ENCODE measurements around the gene TBC1D16. TPM values are rescaled to one million over a fixed set of nuclear protein-coding genes. Genes with fewer than 3 reads are reported as not detected.

TBC1D16 gene
- total RNA-seq, 1 donor from 2014 or later: 19.3 TPM

- Histone ChIP-seq H3K36me3 (ENCODE audit: control insufficient read depth in 3 of 3, insufficient read depth in 3 of 3, low read length in 3 of 3) (no peaks in the 10 kb centered on the region), H3K4me3 (ENCODE audit: low read length in 3 of 3) (no peak overlapping the region), H3K9ac (ENCODE audit: low read depth in 1 of 3, low read length in 3 of 3) (no peak overlapping the region), H3K4me1 (ENCODE audit: control insufficient read depth in 3 of 3, insufficient read depth in 3 of 3, low read length in 3 of 3) (peaks cover 9 to 34% (median 18%) of the 10 kb centered on the region in 3 donors), H3K27ac (ENCODE audit: low read depth, low read length) (no peak overlapping the region), H3K9me3 (ENCODE audit: control insufficient read depth in 3 of 3, low read length in 3 of 3) (no peaks in the 10 kb centered on the region), H3K27me3 (ENCODE audit: control insufficient read depth in 3 of 3, insufficient read depth in 3 of 3, low read length in 3 of 3) (peaks cover 38 to 67% (median 48%) of the 10 kb centered on the region in 3 donors)
Measured at GRCh38 chr17:79923974-79924638, 111.6 kb downstream of the TBC1D16 start.

GRCh38 chr17:79922798-79923197 lies 112.9 kb downstream of the TBC1D16 start:
- Histone ChIP-seq H3K9me3 (ENCODE audit: control insufficient read depth in 3 of 3, low read length in 3 of 3) (no peaks in the 10 kb centered on the region), H3K27ac (ENCODE audit: low read depth, low read length) (no peak overlapping the region), H3K36me3 (ENCODE audit: control insufficient read depth in 3 of 3, insufficient read depth in 3 of 3, low read length in 3 of 3) (no peaks in the 10 kb centered on the region), H3K4me3 (ENCODE audit: low read length in 3 of 3) (no peak overlapping the region), H3K27me3 (ENCODE audit: control insufficient read depth in 3 of 3, insufficient read depth in 3 of 3, low read length in 3 of 3) (peaks cover 32 to 61% (median 40%) of the 10 kb centered on the region in 3 donors), H3K9ac (ENCODE audit: low read depth in 1 of 3, low read length in 3 of 3) (no peak overlapping the region), H3K4me1 (ENCODE audit: control insufficient read depth in 3 of 3, insufficient read depth in 3 of 3, low read length in 3 of 3) (peaks cover 15 to 46% (median 26%) of the 10 kb centered on the region in 3 donors)

- peaks cover 33 to 63% (median 40%) of the 10 kb centered on the region in 3 donors for H3K27me3 ChIP-seq (ENCODE audit: control insufficient read depth in 3 of 3, insufficient read depth in 3 of 3, low read length in 3 of 3)
- no peaks in the 10 kb centered on the region for H3K36me3 ChIP-seq (ENCODE audit: control insufficient read depth in 3 of 3, insufficient read depth in 3 of 3, low read length in 3 of 3)
- H3K27ac ChIP-seq (ENCODE audit: low read depth, low read length): no peak overlapping the region
- H3K4me3 ChIP-seq (ENCODE audit: low read length in 3 of 3): no peak overlapping the region
- H3K9ac ChIP-seq (ENCODE audit: low read depth in 1 of 3, low read length in 3 of 3): no peak overlapping the region
- H3K4me1 ChIP-seq (ENCODE audit: control insufficient read depth in 3 of 3, insufficient read depth in 3 of 3, low read length in 3 of 3): peaks cover 15 to 46% (median 26%) of the 10 kb centered on the region in 3 donors
- no peaks in the 10 kb centered on the region for H3K9me3 ChIP-seq (ENCODE audit: control insufficient read depth in 3 of 3, low read length in 3 of 3)
Measured at GRCh38 chr17:79922116-79922601, 113.5 kb downstream of the TBC1D16 start.

GRCh38 chr17:79921411-79922115 lies 114.1 kb downstream of the TBC1D16 start:
- H3K27ac ChIP-seq (ENCODE audit: low read depth, low read length): no peak overlapping the region
- H3K9ac ChIP-seq (ENCODE audit: low read depth in 1 of 3, low read length in 3 of 3): no peak overlapping the region
- H3K36me3 ChIP-seq (ENCODE audit: control insufficient read depth in 3 of 3, insufficient read depth in 3 of 3, low read length in 3 of 3): no peaks in the 10 kb centered on the region
- H3K4me3 ChIP-seq (ENCODE audit: low read length in 3 of 3): no peak overlapping the region
- peaks cover 15 to 46% (median 26%) of the 10 kb centered on the region in 3 donors for H3K4me1 ChIP-seq (ENCODE audit: control insufficient read depth in 3 of 3, insufficient read depth in 3 of 3, low read length in 3 of 3)
- H3K9me3 ChIP-seq (ENCODE audit: control insufficient read depth in 3 of 3, low read length in 3 of 3): no peaks in the 10 kb centered on the region
- peaks cover 34 to 63% (median 40%) of the 10 kb centered on the region in 3 donors for H3K27me3 ChIP-seq (ENCODE audit: control insufficient read depth in 3 of 3, insufficient read depth in 3 of 3, low read length in 3 of 3)

GRCh38 chr17:79920751-79921410 lies 114.8 kb downstream of the TBC1D16 start:
- no peak overlapping the region for H3K27ac ChIP-seq (ENCODE audit: low read depth, low read length)
- H3K4me3 ChIP-seq (ENCODE audit: low read length in 3 of 3): no peak overlapping the region
- peaks cover 15 to 50% (median 28%) of the 10 kb centered on the region in 3 donors for H3K4me1 ChIP-seq (ENCODE audit: control insufficient read depth in 3 of 3, insufficient read depth in 3 of 3, low read length in 3 of 3)
- H3K27me3 ChIP-seq (ENCODE audit: control insufficient read depth in 3 of 3, insufficient read depth in 3 of 3, low read length in 3 of 3): peaks cover 37 to 62% (median 39%) of the 10 kb centered on the region in 3 donors
- H3K9me3 ChIP-seq (ENCODE audit: control insufficient read depth in 3 of 3, low read length in 3 of 3): no peaks in the 10 kb centered on the region
- H3K36me3 ChIP-seq (ENCODE audit: control insufficient read depth in 3 of 3, insufficient read depth in 3 of 3, low read length in 3 of 3): no peaks in the 10 kb centered on the region
- H3K9ac ChIP-seq (ENCODE audit: low read depth in 1 of 3, low read length in 3 of 3): no peak overlapping the region

GRCh38 chr17:79919862-79920720 lies 115.6 kb downstream of the TBC1D16 start:
- Histone ChIP-seq H3K4me1 (ENCODE audit: control insufficient read depth in 3 of 3, insufficient read depth in 3 of 3, low read length in 3 of 3) (peaks cover 14 to 50% (median 27%) of the 10 kb centered on the region in 3 donors), H3K36me3 (ENCODE audit: control insufficient read depth in 3 of 3, insufficient read depth in 3 of 3, low read length in 3 of 3) (no peaks in the 10 kb centered on the region), H3K27ac (ENCODE audit: low read depth, low read length) (no peak overlapping the region), H3K27me3 (ENCODE audit: control insufficient read depth in 3 of 3, insufficient read depth in 3 of 3, low read length in 3 of 3) (peaks cover 40 to 69% (median 47%) of the 10 kb centered on the region in 3 donors), H3K4me3 (ENCODE audit: low read length in 3 of 3) (no peak overlapping the region), H3K9ac (ENCODE audit: low read depth in 1 of 3, low read length in 3 of 3) (peak overlapping the region in 1 of 3 donors; percentile 35), H3K9me3 (ENCODE audit: control insufficient read depth in 3 of 3, low read length in 3 of 3) (no peaks in the 10 kb centered on the region)

- H3K27ac ChIP-seq (ENCODE audit: low read depth, low read length): no peak overlapping the region
- H3K9ac ChIP-seq (ENCODE audit: low read depth in 1 of 3, low read length in 3 of 3): peak overlapping the region; percentile 32 to 57 (median 33)
- peak overlapping the region in 1 of 3 donors; percentile 29 for H3K4me3 ChIP-seq (ENCODE audit: low read length in 3 of 3)
- no peaks in the 10 kb centered on the region for H3K36me3 ChIP-seq (ENCODE audit: control insufficient read depth in 3 of 3, insufficient read depth in 3 of 3, low read length in 3 of 3)
- H3K9me3 ChIP-seq (ENCODE audit: control insufficient read depth in 3 of 3, low read length in 3 of 3): no peaks in the 10 kb centered on the region
- H3K27me3 ChIP-seq (ENCODE audit: control insufficient read depth in 3 of 3, insufficient read depth in 3 of 3, low read length in 3 of 3): peaks cover 40 to 73% (median 48%) of the 10 kb centered on the region in 3 donors
- peaks cover 9 to 45% (median 30%) of the 10 kb centered on the region in 3 donors for H3K4me1 ChIP-seq (ENCODE audit: control insufficient read depth in 3 of 3, insufficient read depth in 3 of 3, low read length in 3 of 3)
Measured at GRCh38 chr17:79919164-79919585, 116.5 kb downstream of the TBC1D16 start.

GRCh38 chr17:79918581-79919163 lies 117.0 kb downstream of the TBC1D16 start:
- H3K27me3 ChIP-seq (ENCODE audit: control insufficient read depth in 3 of 3, insufficient read depth in 3 of 3, low read length in 3 of 3): peaks cover 40 to 73% (median 48%) of the 10 kb centered on the region in 3 donors
- no peaks in the 10 kb centered on the region for H3K9me3 ChIP-seq (ENCODE audit: control insufficient read depth in 3 of 3, low read length in 3 of 3)
- H3K4me1 ChIP-seq (ENCODE audit: control insufficient read depth in 3 of 3, insufficient read depth in 3 of 3, low read length in 3 of 3): peaks cover 9 to 42% (median 28%) of the 10 kb centered on the region in 3 donors
- peak overlapping the region in 2 of 3 donors; percentile 32 to 57 for H3K9ac ChIP-seq (ENCODE audit: low read depth in 1 of 3, low read length in 3 of 3)
- peak overlapping the region in 1 of 3 donors; percentile 22 for H3K4me3 ChIP-seq (ENCODE audit: low read length in 3 of 3)
- H3K36me3 ChIP-seq (ENCODE audit: control insufficient read depth in 3 of 3, insufficient read depth in 3 of 3, low read length in 3 of 3): no peaks in the 10 kb centered on the region
- H3K27ac ChIP-seq (ENCODE audit: low read depth, low read length): no peak overlapping the region

Data from skeletal muscle tissue (tissue), 4 donors.